ENCODE data around the gene ASB8. TPM values are rescaled to one million over a fixed set of nuclear protein-coding genes. Genes with fewer than 3 reads are reported as not detected.
A peak's percentile ranks its signal among the peaks of the same experiment; 100 is the strongest.

ASB8 gene
- total RNA-seq, 1 experiment from 2014 or later = 19.2 TPM

DNA sequence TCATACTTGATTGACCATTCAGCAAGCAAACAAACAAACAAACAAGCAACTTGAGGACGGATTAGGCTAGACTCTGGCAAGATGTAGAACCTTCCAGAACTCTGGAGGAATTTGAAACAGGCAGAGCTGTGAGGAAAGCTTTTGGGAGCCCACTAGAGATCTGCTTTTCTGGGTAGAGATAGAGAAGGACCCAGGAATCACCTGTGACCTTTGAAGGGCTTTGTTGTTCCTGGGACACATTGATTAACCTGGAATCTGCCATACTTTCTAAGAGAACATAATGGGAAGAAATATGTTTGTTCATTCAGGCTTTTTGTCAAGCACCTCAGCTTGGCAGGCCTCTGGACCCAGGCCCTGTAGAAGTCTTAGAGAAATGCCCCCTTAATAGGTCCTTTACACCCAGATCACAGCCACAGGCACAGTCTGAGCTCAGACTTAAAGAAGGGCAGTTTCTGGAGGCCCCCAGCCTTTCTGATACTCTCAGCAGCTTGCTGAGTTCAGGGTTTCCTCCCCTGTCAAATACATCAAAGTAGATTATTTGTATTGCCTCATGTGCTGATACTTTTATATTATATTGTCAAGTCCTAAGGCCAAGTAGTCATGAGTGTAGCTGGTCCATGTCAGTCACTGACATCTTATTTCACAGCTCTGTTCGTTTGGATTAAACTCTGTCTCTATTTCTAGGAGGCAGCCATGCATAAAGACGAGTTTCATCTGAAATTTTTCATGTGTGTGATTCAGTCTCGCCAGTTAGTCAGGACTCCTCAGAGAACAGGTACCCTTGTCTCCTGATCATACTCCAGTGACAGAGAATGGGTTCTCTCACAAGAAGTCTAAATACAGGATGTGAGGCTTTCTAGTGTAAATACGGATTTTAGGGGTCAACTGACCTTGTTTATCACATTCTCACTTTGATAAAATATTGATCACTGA lies 50.4 kb downstream of the ASB8 start:
- BruUV-seq (replicated peaks) = TSS peak; percentile 64
- no peaks in the 10 kb centered on the region for H3K9me3 Mint-ChIP-seq (ENCODE audit: low read depth, unreplicated experiment)
- peaks cover 21% of the 10 kb centered on the region for H3K4me1 Mint-ChIP-seq (ENCODE audit: low read depth, unreplicated experiment)
- peaks cover 25% of the 10 kb centered on the region for H3K36me3 Mint-ChIP-seq (ENCODE audit: insufficient read depth, unreplicated experiment)
- H3K27ac Mint-ChIP-seq (ENCODE audit: unreplicated experiment) = peak overlapping the region; percentile 98
- CTCF ChIA-PET = interaction anchor here (1.9 kb wide), 1 partner anchor 12 kb away, joined by 6 read pairs; the partner anchor contains the start of gene PFKM
- TF ChIP-seq CTCF (IDR thresholded peaks at IDR 0.05; ENCODE audit: unreplicated experiment) = no peak
- DNase-seq = no peak
- intact Hi-C loops (cut with micrococcal nuclease; ENCODE audit: unreplicated experiment) = no loop called here
- no peaks in the 10 kb centered on the region for H3K27me3 Mint-ChIP-seq (ENCODE audit: unreplicated experiment)
- peak overlapping the region; percentile 98 for H3K4me3 Mint-ChIP-seq (ENCODE audit: low read depth, unreplicated experiment)

DNA sequence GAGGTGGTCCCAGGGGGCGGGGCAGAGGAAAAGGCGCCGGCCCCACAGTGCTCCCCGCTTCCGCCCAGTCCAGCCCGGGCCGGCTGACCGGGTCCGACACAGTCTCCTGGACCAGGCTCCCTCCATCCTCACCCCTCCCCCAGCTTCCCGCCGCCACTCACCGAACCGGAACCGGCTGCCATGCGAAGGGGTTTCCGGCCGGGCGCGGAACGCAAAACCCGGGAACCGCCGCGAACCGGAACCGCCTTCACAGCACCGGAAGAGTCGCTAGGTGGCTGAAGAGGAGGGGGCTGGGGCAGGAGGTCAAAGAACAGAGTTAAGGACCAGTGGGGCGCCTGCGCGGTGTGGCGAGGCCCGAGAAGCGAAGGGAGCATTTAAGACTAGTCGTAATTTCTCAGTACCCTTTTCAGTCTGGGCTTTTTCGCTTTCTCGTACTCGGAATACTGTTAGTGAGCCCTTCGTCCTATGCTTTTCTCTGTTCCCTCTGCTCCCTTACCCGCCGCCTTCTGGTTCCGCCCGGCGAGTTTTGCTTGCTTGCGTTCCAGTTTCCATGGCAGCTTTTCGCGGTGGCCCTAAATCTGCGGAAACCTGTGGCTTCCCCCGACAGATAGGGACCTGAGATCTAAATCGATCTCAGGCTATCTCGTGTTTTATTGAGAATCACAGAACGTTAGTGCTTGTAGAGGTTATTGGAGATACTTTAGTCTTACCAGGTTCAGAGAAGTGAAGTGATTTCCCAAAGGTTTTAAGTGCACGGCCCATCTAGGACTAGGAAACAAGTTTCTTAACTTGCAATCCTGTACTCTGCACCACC lies 51.2 kb downstream of the ASB8 start, which contains the start of gene SENP1:
SENP1 (minus strand) TSS at position 213 of the 814 bp plus-strand sequence. CDS start 4,607 bp downstream, outside the sequence.
- CTCF ChIA-PET = interaction anchor here (1.9 kb wide), 1 partner anchor 13 kb away, joined by 6 read pairs; the partner anchor contains the start of gene PFKM
- BruUV-seq (replicated peaks) = no TSS peak
- Mint-ChIP-seq H3K27me3 (ENCODE audit: unreplicated experiment) (no peaks in the 10 kb centered on the region), H3K4me3 (ENCODE audit: low read depth, unreplicated experiment) (peak within 1 kb of the TSS; percentile 98), H3K36me3 (ENCODE audit: insufficient read depth, unreplicated experiment) (peaks cover 25% of the 10 kb centered on the region), H3K27ac (ENCODE audit: unreplicated experiment) (peak within 1 kb of the TSS; percentile 98), H3K9me3 (ENCODE audit: low read depth, unreplicated experiment) (no peaks in the 10 kb centered on the region), H3K4me1 (ENCODE audit: low read depth, unreplicated experiment) (peaks cover 21% of the 10 kb centered on the region)
- DNase-seq = peak; percentile 82
- intact Hi-C loops (cut with micrococcal nuclease; ENCODE audit: unreplicated experiment) = no loop called here
- TF ChIP-seq CTCF (IDR thresholded peaks at IDR 0.05; ENCODE audit: unreplicated experiment) = no peak

- H3K36me3 Mint-ChIP-seq (ENCODE audit: insufficient read depth, unreplicated experiment) = peaks cover 25% of the 10 kb centered on the region
- no peak for TF ChIP-seq CTCF (IDR thresholded peaks at IDR 0.05; ENCODE audit: unreplicated experiment)
- peak overlapping the region; percentile 98 for H3K27ac Mint-ChIP-seq (ENCODE audit: unreplicated experiment)
- no peaks in the 10 kb centered on the region for H3K9me3 Mint-ChIP-seq (ENCODE audit: low read depth, unreplicated experiment)
- no peaks in the 10 kb centered on the region for H3K27me3 Mint-ChIP-seq (ENCODE audit: unreplicated experiment)
- CTCF ChIA-PET = interaction anchor here (0.6 to 1.9 kb wide), 2 partner anchors 9 to 14 kb away, joined by 3 to 6 read pairs; partner anchors contain the start of gene PFKM
- DNase-seq = no peak
- no TSS peak for BruUV-seq (replicated peaks)
- peak overlapping the region; percentile 98 for H3K4me3 Mint-ChIP-seq (ENCODE audit: low read depth, unreplicated experiment)
- intact Hi-C loops (cut with micrococcal nuclease; ENCODE audit: unreplicated experiment) = no loop called here
- peaks cover 21% of the 10 kb centered on the region for H3K4me1 Mint-ChIP-seq (ENCODE audit: low read depth, unreplicated experiment)
Measured at GRCh38 chr12:48105321-48105866, 51.9 kb downstream of the ASB8 start.

DNA sequence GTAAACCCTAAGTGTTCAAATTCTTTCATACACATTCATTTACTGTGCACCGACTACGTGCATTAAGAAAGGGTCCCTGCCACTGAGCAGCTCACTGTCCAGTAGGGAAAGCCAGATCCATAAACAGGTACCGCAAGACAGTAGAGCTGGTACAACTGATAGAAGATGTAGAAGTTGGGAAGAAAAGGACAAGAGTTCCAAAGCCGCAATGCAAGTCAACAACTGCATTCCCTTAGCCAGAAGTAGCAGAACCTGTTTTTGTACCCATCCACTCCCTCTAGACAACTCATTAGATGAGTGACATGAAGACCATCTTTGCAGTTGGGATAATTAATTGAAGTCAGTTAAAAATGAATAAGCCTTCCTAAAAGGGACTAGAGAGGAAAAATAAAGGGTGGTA lies 52.8 kb downstream of the ASB8 start:
- CTCF ChIA-PET = interaction anchor here (0.6 kb wide), 1 partner anchor 8 kb away, joined by 3 read pairs; no protein-coding TSS in a partner anchor
- H3K4me1 Mint-ChIP-seq (ENCODE audit: low read depth, unreplicated experiment) = peaks cover 15% of the 10 kb centered on the region
- intact Hi-C loops (cut with micrococcal nuclease; ENCODE audit: unreplicated experiment) = no loop called here
- H3K36me3 Mint-ChIP-seq (ENCODE audit: insufficient read depth, unreplicated experiment) = peaks cover 25% of the 10 kb centered on the region
- DNase-seq = no peak
- H3K9me3 Mint-ChIP-seq (ENCODE audit: low read depth, unreplicated experiment) = no peaks in the 10 kb centered on the region
- peak overlapping the region; percentile 98 for H3K27ac Mint-ChIP-seq (ENCODE audit: unreplicated experiment)
- no peaks in the 10 kb centered on the region for H3K27me3 Mint-ChIP-seq (ENCODE audit: unreplicated experiment)
- TF ChIP-seq CTCF (IDR thresholded peaks at IDR 0.05; ENCODE audit: unreplicated experiment) = no peak
- peak overlapping the region; percentile 98 for H3K4me3 Mint-ChIP-seq (ENCODE audit: low read depth, unreplicated experiment)
- BruUV-seq (replicated peaks) = TSS peak; percentile 42

Data from Calu3 (cell line).